ENCODE results near the gene CHKB.

The CHKB gene

GRCh38 chr22:50600538-50600937 lies 17.9 kb upstream of the CHKB start, which contains the start of gene MAPK8IP2:
Gene MAPK8IP2 (plus strand): TSS chr22:50600793. CDS start chr22:50600819, 26 bp downstream.
- peak within 1 kb of the TSS; percentile 44; the same call in 1 of the 2 replicates for H3K4me2 ChIP-seq
- H3K27ac ChIP-seq = no peak within 1 kb of the TSS
- peaks cover 48% of the 10 kb centered on the region for H4K20me1 ChIP-seq
- H3K36me3 ChIP-seq = no peaks in the 10 kb centered on the region
- no peak within 1 kb of the TSS for H3K4me3 ChIP-seq
- H3K9ac ChIP-seq = no peak within 1 kb of the TSS
- H3K9me3 ChIP-seq = no peaks in the 10 kb centered on the region
- H3K27me3 ChIP-seq = peaks cover 75% of the 10 kb centered on the region
- peaks cover 4% of the 10 kb centered on the region; the same call in 1 of the 2 replicates for H3K4me1 ChIP-seq
- TF ChIP-seq Cebpa-rat (IDR thresholded peaks at IDR 0.05) = no peak

GRCh38 chr22:50599816-50600455 lies 17.3 kb upstream of the CHKB start:
- peaks cover 69% of the 10 kb centered on the region for H3K27me3 ChIP-seq
- no peak overlapping the region for H3K4me3 ChIP-seq
- H4K20me1 ChIP-seq = peaks cover 42% of the 10 kb centered on the region
- no peaks in the 10 kb centered on the region for H3K36me3 ChIP-seq
- H3K27ac ChIP-seq = no peak overlapping the region
- no peaks in the 10 kb centered on the region for H3K9me3 ChIP-seq
- no peaks in the 10 kb centered on the region for H3K4me1 ChIP-seq
- no peak overlapping the region for H3K9ac ChIP-seq
- peak overlapping the region; percentile 44; the same call in 1 of the 2 replicates for H3K4me2 ChIP-seq
- TF ChIP-seq Cebpa-rat (IDR thresholded peaks at IDR 0.05) = no peak

DNA sequence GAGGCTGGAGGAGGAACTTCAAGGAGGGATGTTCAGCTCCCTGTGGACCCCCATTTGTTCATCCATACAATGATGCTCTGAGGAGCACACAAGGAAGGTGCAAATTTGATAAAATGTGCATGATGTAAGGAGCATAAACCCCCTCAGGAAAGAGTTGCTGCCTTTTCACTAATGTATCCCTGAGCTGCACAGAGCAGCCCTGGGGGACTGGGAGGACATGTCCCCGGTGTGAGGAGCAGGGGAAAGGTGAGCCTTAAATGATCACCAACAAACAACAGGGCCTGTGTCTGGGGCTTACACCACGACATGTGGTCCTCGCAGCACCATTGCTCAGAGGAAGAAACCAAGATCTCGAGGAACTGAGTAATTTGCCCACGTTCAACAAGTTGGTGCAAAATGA lies 14.4 kb upstream of the CHKB start:
- Histone ChIP-seq H3K9ac (no peak overlapping the region), H3K4me2 (no peak overlapping the region), H3K4me3 (no peak overlapping the region), H3K4me1 (no peaks in the 10 kb centered on the region), H3K9me3 (no peaks in the 10 kb centered on the region), H3K36me3 (no peaks in the 10 kb centered on the region), H3K27me3 (peaks cover 40% of the 10 kb centered on the region), H3K27ac (no peak overlapping the region), H4K20me1 (peaks cover 27% of the 10 kb centered on the region)
- no peak for TF ChIP-seq Cebpa-rat (IDR thresholded peaks at IDR 0.05)

DNA sequence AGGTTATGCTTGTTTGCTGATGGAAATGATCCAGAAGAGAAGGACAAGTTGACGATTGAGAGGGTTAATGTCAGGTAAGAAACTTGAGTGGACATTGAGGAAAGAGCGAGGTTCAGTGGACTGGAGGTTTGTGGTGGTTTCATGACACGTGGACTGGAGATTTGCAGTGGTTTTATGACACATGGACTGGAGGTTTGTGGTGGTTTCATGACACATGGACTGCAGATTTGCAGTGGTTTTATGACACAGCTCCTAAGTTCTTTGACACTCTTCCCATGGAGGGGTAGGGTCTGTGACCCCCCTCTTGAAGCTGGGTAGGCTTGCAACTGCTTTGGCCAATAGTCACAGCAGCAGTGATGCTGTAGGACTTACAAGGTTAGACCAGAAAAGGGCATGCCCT lies 12.5 kb upstream of the CHKB start:
- Histone ChIP-seq H3K9ac (no peak overlapping the region), H3K27ac (no peak overlapping the region), H3K4me1 (no peaks in the 10 kb centered on the region), H3K4me3 (no peak overlapping the region), H4K20me1 (peaks cover 22% of the 10 kb centered on the region), H3K4me2 (no peak overlapping the region), H3K36me3 (no peaks in the 10 kb centered on the region), H3K27me3 (peaks cover 22% of the 10 kb centered on the region), H3K9me3 (no peaks in the 10 kb centered on the region)
- TF ChIP-seq Cebpa-rat (IDR thresholded peaks at IDR 0.05) = no peak

- no peak overlapping the region for H3K27ac ChIP-seq
These were observed 4.8 kb upstream of the CHKB start for GRCh38 chr22:50587407-50587806.

DNA sequence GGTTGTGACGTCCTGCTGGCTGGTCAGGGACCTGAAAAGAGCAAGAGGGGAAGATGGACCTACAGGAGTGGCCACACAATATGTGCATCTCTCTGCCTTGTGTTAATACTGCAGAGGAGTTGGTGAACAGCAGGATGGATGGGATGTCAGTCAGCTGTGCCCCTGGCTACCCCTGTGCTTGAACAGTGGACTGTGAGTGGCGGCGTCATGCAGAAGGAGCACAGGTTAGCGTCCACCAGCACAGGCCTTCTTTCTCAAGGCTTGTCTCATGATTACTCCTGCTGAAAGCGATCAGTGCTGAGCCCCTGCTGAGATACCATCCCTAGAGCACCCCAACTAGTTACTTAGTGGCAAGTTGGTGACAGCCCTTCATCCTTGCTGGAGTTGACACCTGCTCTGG lies 3.8 kb upstream of the CHKB start:
- no peak overlapping the region for H3K4me2 ChIP-seq
- no peaks in the 10 kb centered on the region for H3K27me3 ChIP-seq
- H3K9me3 ChIP-seq = no peaks in the 10 kb centered on the region
- peaks cover 16% of the 10 kb centered on the region for H3K4me1 ChIP-seq
- no peak for TF ChIP-seq Cebpa-rat (IDR thresholded peaks at IDR 0.05)
- no peak overlapping the region for H3K27ac ChIP-seq
- H3K9ac ChIP-seq = no peak overlapping the region
- H3K4me3 ChIP-seq = no peak overlapping the region
- 0 out of 2 replicates have a peak, but pooled peaks cover under 1% of the 10 kb centered on the region for H3K36me3 ChIP-seq
- peaks cover 12% of the 10 kb centered on the region for H4K20me1 ChIP-seq

More at GRCh38 chr22:50587407-50587806, 4.8 kb upstream of the CHKB start:
- H3K27me3 ChIP-seq = no peaks in the 10 kb centered on the region
- TF ChIP-seq Cebpa-rat (IDR thresholded peaks at IDR 0.05) = no peak
- peaks cover 10% of the 10 kb centered on the region for H4K20me1 ChIP-seq
- H3K9me3 ChIP-seq = no peaks in the 10 kb centered on the region
- H3K4me3 ChIP-seq = no peak overlapping the region
- H3K36me3 ChIP-seq = no peaks in the 10 kb centered on the region
- H3K9ac ChIP-seq = no peak overlapping the region
- H3K4me2 ChIP-seq = no peak overlapping the region
- peaks cover 9% of the 10 kb centered on the region for H3K4me1 ChIP-seq

DNA sequence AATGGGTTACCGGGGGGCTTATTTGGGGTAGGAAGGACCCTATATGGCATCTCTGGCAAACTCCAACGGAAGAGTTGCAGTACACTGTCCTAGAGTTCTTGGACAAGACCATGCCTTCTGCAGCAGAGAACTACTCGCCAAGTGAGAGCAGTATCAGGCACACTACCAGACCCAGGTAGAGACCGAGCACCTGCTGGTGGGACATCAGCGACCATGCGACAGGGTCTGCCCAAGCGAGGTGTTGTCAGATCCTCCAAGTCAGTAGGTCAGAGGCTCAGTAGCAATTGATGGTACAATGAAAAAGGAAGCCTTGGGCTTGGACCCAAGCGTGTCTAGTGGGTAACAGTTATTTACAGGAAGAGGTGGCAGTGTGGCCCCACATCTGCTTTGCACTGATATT lies 3.1 kb upstream of the CHKB start:
- peaks cover 7% of the 10 kb centered on the region; the same call in 1 of the 2 replicates for H3K36me3 ChIP-seq
- no peaks in the 10 kb centered on the region for H3K27me3 ChIP-seq
- H3K9ac ChIP-seq = no peak overlapping the region
- peaks cover 17% of the 10 kb centered on the region for H4K20me1 ChIP-seq
- TF ChIP-seq Cebpa-rat (IDR thresholded peaks at IDR 0.05) = no peak
- no peak overlapping the region for H3K4me2 ChIP-seq
- no peaks in the 10 kb centered on the region for H3K9me3 ChIP-seq
- no peak overlapping the region for H3K27ac ChIP-seq
- peaks cover 21% of the 10 kb centered on the region for H3K4me1 ChIP-seq
- H3K4me3 ChIP-seq = no peak overlapping the region

DNA sequence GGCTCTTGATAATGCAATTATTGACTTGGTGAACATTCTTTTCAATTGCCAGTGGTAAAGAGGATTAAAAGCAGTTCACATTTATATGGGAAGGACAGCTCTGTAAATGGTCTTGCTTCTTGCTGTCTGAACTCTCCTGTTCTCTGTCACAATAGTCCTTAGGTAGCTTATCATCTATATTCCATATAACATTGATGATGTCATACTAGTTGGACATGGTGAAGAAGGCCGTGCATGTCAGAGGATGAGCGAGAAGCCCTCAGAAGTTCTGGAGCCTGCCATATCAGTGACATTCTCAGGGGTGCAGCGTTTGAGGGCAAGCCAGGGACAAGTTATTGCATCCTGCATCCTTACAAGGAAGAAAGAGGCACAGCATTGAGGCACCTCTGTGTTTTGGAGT lies 2.6 kb upstream of the CHKB start:
- no peak overlapping the region for H3K9ac ChIP-seq
- peaks cover 17% of the 10 kb centered on the region for H4K20me1 ChIP-seq
- H3K4me2 ChIP-seq = no peak overlapping the region
- H3K4me3 ChIP-seq = no peak overlapping the region
- H3K9me3 ChIP-seq = no peaks in the 10 kb centered on the region
- peaks cover 21% of the 10 kb centered on the region for H3K4me1 ChIP-seq
- H3K27me3 ChIP-seq = no peaks in the 10 kb centered on the region
- no peak for TF ChIP-seq Cebpa-rat (IDR thresholded peaks at IDR 0.05)
- no peak overlapping the region for H3K27ac ChIP-seq
- peaks cover 12% of the 10 kb centered on the region for H3K36me3 ChIP-seq

- no peak overlapping the region for H3K27ac ChIP-seq
- no peak for TF ChIP-seq Cebpa-rat (IDR thresholded peaks at IDR 0.05)
- H3K36me3 ChIP-seq = peaks cover 21% of the 10 kb centered on the region
- peaks cover 17% of the 10 kb centered on the region for H4K20me1 ChIP-seq
- H3K4me2 ChIP-seq = peak overlapping the region; percentile 92
- peak overlapping the region; percentile 93; the same call in 1 of the 2 replicates for H3K9ac ChIP-seq
- no peak overlapping the region for H3K4me3 ChIP-seq
- no peaks in the 10 kb centered on the region for H3K9me3 ChIP-seq
- no peaks in the 10 kb centered on the region for H3K27me3 ChIP-seq
- H3K4me1 ChIP-seq = peaks cover 28% of the 10 kb centered on the region
These were observed 1.8 kb upstream of the CHKB start for GRCh38 chr22:50584106-50585096.
